Brain microvascular endothelial cell (primary cell): Measurements from ENCODE around the gene CCNYL1.
A peak's percentile ranks its signal among the peaks of the same experiment; 100 is the strongest.
"Not testable (repeated sequence)": the region's sequence is repeated elsewhere in the genome, so short reads cannot be mapped to it uniquely, and the experiment has no call there.

Experiments
- DNase-seq: peaks from one replicate; pipeline ENCODE4 v3.0.0-alpha.2; 2020
- H3K27ac ChIP-seq: fragments of 250-450 bp; sonication (Bioruptor Pico); 2 replicates; pipeline ENCODE4 v1.5.1; 2020; ENCODE audit warnings: mild to moderate bottlenecking, moderate library complexity
- H3K27me3 ChIP-seq: fragments of 250-450 bp; sonication (Bioruptor Pico); replicated peaks from 2 replicates; pipeline ENCODE4 v1.5.1; 2020; ENCODE audit warnings: mild to moderate bottlenecking
- H3K36me3 ChIP-seq: fragments of 250-450 bp; sonication (Bioruptor Pico); replicated peaks from 2 replicates; pipeline ENCODE4 v1.5.1; 2020; ENCODE audit warnings: mild to moderate bottlenecking
- H3K4me3 ChIP-seq: 2 replicates; pipeline ENCODE4 v1.5.1; 2011; ENCODE audit warnings: low read depth, mild to moderate bottlenecking, control low read depth, low read length, moderate library complexity
- CTCF ChIP-seq: IDR thresholded peaks from 2 replicates; pipeline ENCODE4 v1.5.1; 2011; ENCODE audit warnings: low read depth, mild to moderate bottlenecking, moderate library complexity, low read length, control low read depth, inconsistent platforms; ENCODE audit errors: missing control alignments
- in situ Hi-C: cut with HindIII; loops from 2 replicates; pipeline ENCODE4 v1.10.0; 2017; ENCODE audit warnings: low sequenced_read_pairs, low pct_ligation_motif_present

The CCNYL1 gene

GRCh38 chr2:207683879-207684627 lies 27.4 kb upstream of the CCNYL1 start:
- Histone ChIP-seq H3K27me3 (no peaks in the 10 kb centered on the region), H3K27ac (peak overlapping the region; percentile 69)
- in situ Hi-C loops, result no loop called here

GRCh38 chr2:207686812-207687211 lies 24.6 kb upstream of the CCNYL1 start:
- in situ Hi-C loops, result no loop called here

More at GRCh38 chr2:207683879-207684627, 27.4 kb upstream of the CCNYL1 start:
- TF ChIP-seq CTCF, result no peak
- H3K4me3 ChIP-seq, result no peak overlapping the region
- DNase-seq, result peak; percentile 76
- no peaks in the 10 kb centered on the region for H3K36me3 ChIP-seq

GRCh38 chr2:207688597-207688996 lies 22.8 kb upstream of the CCNYL1 start:
- in situ Hi-C loops, result no loop called here
- no peak for DNase-seq
- TF ChIP-seq CTCF, result no peak

More at GRCh38 chr2:207686812-207687211, 24.6 kb upstream of the CCNYL1 start:
- TF ChIP-seq CTCF, result no peak
- DNase-seq, result no peak
- no peaks in the 10 kb centered on the region for H3K27me3 ChIP-seq
- no peak overlapping the region for H3K4me3 ChIP-seq
- no peak overlapping the region for H3K27ac ChIP-seq
- H3K36me3 ChIP-seq, result no peaks in the 10 kb centered on the region

GRCh38 chr2:207690845-207691461 lies 20.5 kb upstream of the CCNYL1 start:
- H3K4me3 ChIP-seq, in situ Hi-C loops, DNase-seq, H3K36me3 ChIP-seq, H3K27ac ChIP-seq, H3K27me3 ChIP-seq: not testable (repeated sequence)

More at GRCh38 chr2:207688597-207688996, 22.8 kb upstream of the CCNYL1 start:
- Histone ChIP-seq H3K27me3 (no peaks in the 10 kb centered on the region), H3K27ac (no peak overlapping the region), H3K36me3 (no peaks in the 10 kb centered on the region), H3K4me3 (no peak overlapping the region)

- in situ Hi-C loops, result no loop called here
- no peak overlapping the region for H3K4me3 ChIP-seq
- H3K27me3 ChIP-seq, result no peaks in the 10 kb centered on the region
- no peaks in the 10 kb centered on the region for H3K36me3 ChIP-seq
- peak; percentile 25 for DNase-seq
- TF ChIP-seq CTCF, result peak; percentile 65
- H3K27ac ChIP-seq, result no peak overlapping the region
These were observed 19.0 kb upstream of the CCNYL1 start for GRCh38 chr2:207692206-207693065.
